DND-41 (cell line): ENCODE measurements around the gene C12orf50.

Experiments
- EZH2 ChIP-seq: IDR thresholded peaks from 3 replicates; pipeline ENCODE4 v1.6.1; 2012; ENCODE audit warnings: borderline replicate concordance, low read depth, mild to moderate bottlenecking, moderate library complexity, low read length, inconsistent platforms; ENCODE audit not compliant: severe bottlenecking
- TF ChIP-seq, protein P1 (sequence below): IDR thresholded peaks from 2 replicates; pipeline ENCODE4 v1.5.1; 2012; ENCODE audit warnings: borderline replicate concordance, low read length, moderate library complexity, mild to moderate bottlenecking; ENCODE audit not compliant: poor library complexity, severe bottlenecking; ENCODE audit errors: extremely low read depth

- TF ChIP-seq, protein P1, sequence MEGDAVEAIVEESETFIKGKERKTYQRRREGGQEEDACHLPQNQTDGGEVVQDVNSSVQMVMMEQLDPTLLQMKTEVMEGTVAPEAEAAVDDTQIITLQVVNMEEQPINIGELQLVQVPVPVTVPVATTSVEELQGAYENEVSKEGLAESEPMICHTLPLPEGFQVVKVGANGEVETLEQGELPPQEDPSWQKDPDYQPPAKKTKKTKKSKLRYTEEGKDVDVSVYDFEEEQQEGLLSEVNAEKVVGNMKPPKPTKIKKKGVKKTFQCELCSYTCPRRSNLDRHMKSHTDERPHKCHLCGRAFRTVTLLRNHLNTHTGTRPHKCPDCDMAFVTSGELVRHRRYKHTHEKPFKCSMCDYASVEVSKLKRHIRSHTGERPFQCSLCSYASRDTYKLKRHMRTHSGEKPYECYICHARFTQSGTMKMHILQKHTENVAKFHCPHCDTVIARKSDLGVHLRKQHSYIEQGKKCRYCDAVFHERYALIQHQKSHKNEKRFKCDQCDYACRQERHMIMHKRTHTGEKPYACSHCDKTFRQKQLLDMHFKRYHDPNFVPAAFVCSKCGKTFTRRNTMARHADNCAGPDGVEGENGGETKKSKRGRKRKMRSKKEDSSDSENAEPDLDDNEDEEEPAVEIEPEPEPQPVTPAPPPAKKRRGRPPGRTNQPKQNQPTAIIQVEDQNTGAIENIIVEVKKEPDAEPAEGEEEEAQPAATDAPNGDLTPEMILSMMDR = no peak
- no peak for TF ChIP-seq EZH2
Observed at GRCh38 chr12:87960566-87960965, 68.6 kb downstream of the C12orf50 start.
